Naive B cell (primary cell): ENCODE results near the gene PLAAT1. TPM values are rescaled to one million over a fixed set of nuclear protein-coding genes. Genes with fewer than 3 reads are reported as not detected.

Source experiments
- polyA plus RNA-seq, 6 donors: library from polyadenylated mRNA; unstranded; fragments of 300-500 nt; fragmentation: Illumina TruSeq; gene quantifications; one replicate each; pipeline ENCODE4 v1.2.3, GENCODE V29; 2021; ENCODE audit warnings: low read depth in 6 of 6

Gene PLAAT1
- polyA plus RNA-seq, 6 donors from 2014 or later, result 0.28 to 0.73 TPM; not detected in 4

Other genes with a start within 250 kb of the PLAAT1 start
- gene ATP13A5, start 137.5 kb downstream of the PLAAT1 start, polyA plus RNA-seq, result not detected